Renal pelvis (tissue), 4 donors: ENCODE measurements around the gene RGL2. TPM values are rescaled to one million over a fixed set of nuclear protein-coding genes. Genes with fewer than 3 reads are reported as not detected.

Experiments used
- DNase-seq: peaks from one replicate; pipeline ENCODE4 v3.0.0-alpha.2; 2013
- polyA plus RNA-seq, 3 donors: library from polyadenylated mRNA; unstranded; fragments of 120-200 nt; gene quantifications; one replicate each; pipeline ENCODE4 v1.2.1, GENCODE V29; 2013; ENCODE audit not compliant: insufficient read length in 3 of 3

The RGL2 gene
- polyA plus RNA-seq, 3 donors = 121 to 133 (median 130) TPM

- no peak for DNase-seq
Observed at GRCh38 chr6:33243476-33243875, 55.3 kb downstream of the RGL2 start.

DNA sequence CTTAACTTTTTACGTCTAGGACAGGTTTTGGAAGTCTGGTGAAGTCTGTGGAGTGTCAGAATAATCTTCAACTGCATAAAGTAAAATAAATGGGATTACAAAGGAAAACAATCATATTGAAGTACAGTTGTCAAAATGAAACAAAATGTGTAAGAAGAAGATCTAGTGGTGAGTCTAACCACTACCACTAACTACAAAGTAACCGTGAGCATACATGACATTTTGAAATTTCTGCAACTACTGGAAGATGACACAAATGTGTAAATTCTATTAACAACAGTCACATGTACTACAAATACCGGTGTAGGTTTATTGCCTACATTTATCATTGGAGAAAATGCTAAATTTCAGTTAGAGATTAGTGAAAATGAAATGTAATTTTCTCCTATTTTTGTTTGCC, 56.8 kb downstream of the RGL2 start:
- no peak for DNase-seq

Other genes with a start within 250 kb of the RGL2 start
- gene HLA-DPA1, start 225.3 kb downstream of the RGL2 start, polyA plus RNA-seq = 10 to 100 TPM in 2 of 3 donors, 1 to 10 TPM in 1; 9.8 to 22.0 (median 21.3) TPM
- gene HLA-DPB1, start 223.0 kb downstream of the RGL2 start, polyA plus RNA-seq = 10 to 100 TPM; 13.0 to 21.6 (median 19.9) TPM
- 1 to 10 TPM; 4.8 to 7.7 (median 5.8) TPM for gene COL11A2, start 106.5 kb downstream of the RGL2 start, polyA plus RNA-seq
- gene RXRB, start 98.3 kb downstream of the RGL2 start, polyA plus RNA-seq = 10 to 100 TPM; 58.1 to 67.5 (median 61.9) TPM
- gene SLC39A7, start 98.1 kb downstream of the RGL2 start, polyA plus RNA-seq = 100 to 1,000 TPM; 104 to 127 (median 121) TPM
- gene HSD17B8, start 94.3 kb downstream of the RGL2 start, polyA plus RNA-seq = 10 to 100 TPM; 28.0 to 31.6 (median 31.2) TPM
- gene RING1, start 90.4 kb downstream of the RGL2 start, polyA plus RNA-seq = 10 to 100 TPM; 61.9 to 65.3 (median 61.9) TPM
- gene VPS52, start 27.1 kb downstream of the RGL2 start, polyA plus RNA-seq = 10 to 100 TPM; 71.3 to 95.2 (median 91.5) TPM
- 1,000 to 10,000 TPM; 3,032 to 3,633 (median 3,084) TPM for gene RPS18, start 26.9 kb downstream of the RGL2 start, polyA plus RNA-seq
- gene B3GALT4, start 21.8 kb downstream of the RGL2 start, polyA plus RNA-seq = 1 to 10 TPM; 5.2 to 5.9 (median 5.3) TPM
- 10 to 100 TPM; 70.0 to 73.9 (median 70.6) TPM for gene WDR46, start 9.7 kb downstream of the RGL2 start, polyA plus RNA-seq
- 10 to 100 TPM; 74.9 to 83.0 (median 75.8) TPM for gene PFDN6, start 9.3 kb downstream of the RGL2 start, polyA plus RNA-seq
- 10 to 100 TPM; 34.8 to 50.6 (median 50.2) TPM for gene TAPBP, start 15.1 kb upstream of the RGL2 start, polyA plus RNA-seq
- gene ZBTB22, start 18.8 kb upstream of the RGL2 start, polyA plus RNA-seq = 10 to 100 TPM; 26.1 to 27.5 (median 26.2) TPM
- 10 to 100 TPM; 57.2 to 64.0 (median 58.2) TPM for gene DAXX, start 24.0 kb upstream of the RGL2 start, polyA plus RNA-seq
- 10 to 100 TPM; 42.2 to 54.6 (median 43.3) TPM for gene KIFC1, start 92.9 kb upstream of the RGL2 start, polyA plus RNA-seq
- 10 to 100 TPM; 68.7 to 82.5 (median 74.8) TPM for gene PHF1, start 112.1 kb upstream of the RGL2 start, polyA plus RNA-seq
- gene CUTA, start 119.2 kb upstream of the RGL2 start, polyA plus RNA-seq = 100 to 1,000 TPM; 225 to 264 (median 238) TPM
- 10 to 100 TPM; 31.5 to 40.8 (median 37.8) TPM for gene SYNGAP1, start 121.1 kb upstream of the RGL2 start, polyA plus RNA-seq
- gene ZBTB9, start 155.6 kb upstream of the RGL2 start, polyA plus RNA-seq = 10 to 100 TPM; 13.7 to 16.4 (median 14.9) TPM